ENCODE data around the gene TNS3.
A peak's percentile ranks its signal among the peaks of the same experiment; 100 is the strongest.
"Not testable (repeated sequence)": the region's sequence is repeated elsewhere in the genome, so short reads cannot be mapped to it uniquely, and the experiment has no call there.

The TNS3 gene

GRCh38 chr7:47283497-47284131, 298.3 kb downstream of the TNS3 start:
- no peak for DNase-seq (ENCODE audit: low spot score)

GRCh38 chr7:47282790-47283496, 299.0 kb downstream of the TNS3 start:
- no peak for DNase-seq (ENCODE audit: low spot score)

GRCh38 chr7:47281966-47282643, 299.8 kb downstream of the TNS3 start:
- DNase-seq (ENCODE audit: low spot score) = no peak

GRCh38 chr7:47281161-47281560, 300.8 kb downstream of the TNS3 start:
- no peak for DNase-seq (ENCODE audit: low spot score)

GRCh38 chr7:47280114-47280513, 301.8 kb downstream of the TNS3 start:
- DNase-seq (ENCODE audit: low spot score) = peak; percentile 47

- no peak for DNase-seq (ENCODE audit: low spot score)
Measured at GRCh38 chr7:47278043-47278442, 303.9 kb downstream of the TNS3 start.

GRCh38 chr7:47277321-47277781, 304.6 kb downstream of the TNS3 start:
- DNase-seq (ENCODE audit: low spot score) = no peak

GRCh38 chr7:47273974-47274766, 307.7 kb downstream of the TNS3 start:
- no peak for DNase-seq (ENCODE audit: low spot score)

GRCh38 chr7:47273088-47273487, 308.8 kb downstream of the TNS3 start:
- DNase-seq (ENCODE audit: low spot score) = no peak

GRCh38 chr7:47271749-47272148, 310.2 kb downstream of the TNS3 start:
- DNase-seq (ENCODE audit: low spot score) = no peak

GRCh38 chr7:47268851-47269836, 312.8 kb downstream of the TNS3 start:
- no peak for DNase-seq (ENCODE audit: low spot score)

- no peak for DNase-seq (ENCODE audit: low spot score)
Measured at GRCh38 chr7:47267346-47267745, 314.6 kb downstream of the TNS3 start.

GRCh38 chr7:47266799-47267198, 315.1 kb downstream of the TNS3 start:
- DNase-seq (ENCODE audit: low spot score) = no peak

- no peak for DNase-seq (ENCODE audit: low spot score)
Measured at GRCh38 chr7:47266131-47266706, 315.7 kb downstream of the TNS3 start.

GRCh38 chr7:47265621-47266020, 316.3 kb downstream of the TNS3 start:
- no peak for DNase-seq (ENCODE audit: low spot score)

- DNase-seq (ENCODE audit: low spot score) = no peak
Measured at GRCh38 chr7:47264021-47264651, 317.8 kb downstream of the TNS3 start.

GRCh38 chr7:47262881-47263280, 319.0 kb downstream of the TNS3 start:
- no peak for DNase-seq (ENCODE audit: low spot score)

- DNase-seq (ENCODE audit: low spot score) = not testable (repeated sequence)
Measured at GRCh38 chr7:47262160-47262559, 319.8 kb downstream of the TNS3 start.

- no peak for DNase-seq (ENCODE audit: low spot score)
Measured at GRCh38 chr7:47260270-47260669, 321.6 kb downstream of the TNS3 start.

- DNase-seq (ENCODE audit: low spot score) = no peak
Measured at GRCh38 chr7:47259682-47260081, 322.2 kb downstream of the TNS3 start.

Data from left forelimb (tissue), 1 donor.